OCI-LY1 (cell line): Measurements from ENCODE around the gene RPL11.

Source experiments
- H2AFZ ChIP-seq: fragments of 200-600 bp; sonication (generic), shearing (Covaris generic); 2 replicates; pipeline ENCODE4 v1.6.0; 2014; ENCODE audit warnings: antibody characterized with exemption, mild to moderate bottlenecking, low read length
- H3F3A ChIP-seq: fragments of 200-600 bp; sonication (generic), shearing (Covaris generic); 2 replicates; pipeline ENCODE4 v1.6.0; 2014; ENCODE audit warnings: mild to moderate bottlenecking, antibody characterized with exemption, low read length, moderate library complexity; ENCODE audit not compliant: insufficient read depth
- H3K27ac ChIP-seq: fragments of 200-600 bp; sonication (generic); 2 replicates; pipeline ENCODE4 v1.5.1; 2014; ENCODE audit warnings: low read length, mixed run types, mild to moderate bottlenecking, low read depth; ENCODE audit not compliant: poor library complexity, severe bottlenecking
- H3K27me3 ChIP-seq: fragments of 200-600 bp; sonication (generic); 2 replicates; pipeline ENCODE4 v1.6.0; 2014; ENCODE audit warnings: antibody characterized with exemption, mild to moderate bottlenecking, low read length, moderate library complexity; ENCODE audit not compliant: insufficient read depth
- H3K36me3 ChIP-seq: fragments of 200-600 bp; sonication (generic); 2 replicates; pipeline ENCODE4 v1.6.1; 2014; ENCODE audit warnings: mild to moderate bottlenecking, antibody characterized with exemption, low read length, moderate library complexity, mixed read lengths; ENCODE audit not compliant: insufficient read depth
- H3K4me1 ChIP-seq: fragments of 200-600 bp; sonication (generic); 2 replicates; pipeline ENCODE4 v1.5.1; 2014; ENCODE audit warnings: mild to moderate bottlenecking, low read length, moderate library complexity; ENCODE audit not compliant: insufficient read depth, severe bottlenecking
- H3K4me2 ChIP-seq: fragments of 200-600 bp; sonication (generic), shearing (Covaris generic); 2 replicates; pipeline ENCODE4 v1.6.1; 2014; ENCODE audit warnings: low read length
- H3K4me3 ChIP-seq: fragments of 200-600 bp; sonication (generic); 2 replicates; pipeline ENCODE4 v1.5.1; 2014; ENCODE audit warnings: low read length, low read depth, mild to moderate bottlenecking, mixed read lengths; ENCODE audit not compliant: poor library complexity, severe bottlenecking
- H3K79me2 ChIP-seq: fragments of 200-600 bp; shearing (Covaris generic); 2 replicates; pipeline ENCODE4 v1.6.1; 2016; ENCODE audit warnings: mixed run types, low read length, mixed read lengths; ENCODE audit not compliant: insufficient read depth
- H3K9ac ChIP-seq: fragments of 200-600 bp; sonication (generic), shearing (Covaris generic); 2 replicates; pipeline ENCODE4 v1.6.1; 2014; ENCODE audit warnings: mild to moderate bottlenecking, low read length, mixed read lengths
- H3K9me2 ChIP-seq: fragments of 200-600 bp; sonication (generic), shearing (Covaris generic); 2 replicates; pipeline ENCODE4 v1.6.1; 2014; ENCODE audit warnings: low read depth, mild to moderate bottlenecking, low read length, mixed read lengths
- H3K9me3 ChIP-seq: fragments of 200-600 bp; shearing (Covaris generic); 2 replicates; pipeline ENCODE4 v1.6.1; 2014; ENCODE audit warnings: low read length, mixed read lengths
- H4K20me1 ChIP-seq: fragments of 200-600 bp; sonication (generic), shearing (Covaris generic); 2 replicates; pipeline ENCODE4 v1.6.0; 2016; ENCODE audit warnings: mild to moderate bottlenecking, low read length; ENCODE audit not compliant: insufficient read depth
- CTCF ChIP-seq: fragments of 200-600 bp; sonication (generic), shearing (Covaris generic); IDR thresholded peaks from 2 replicates; pipeline ENCODE4 v1.5.1; 2017; ENCODE audit warnings: mild to moderate bottlenecking, antibody characterized with exemption, low read length, moderate library complexity, mixed read lengths
- EZH2 ChIP-seq: fragments of 200-600 bp; sonication (generic), shearing (Covaris generic); IDR thresholded peaks from 2 replicates; pipeline ENCODE4 v1.8.0; 2017; ENCODE audit warnings: borderline replicate concordance, mixed run types, mild to moderate bottlenecking, antibody characterized with exemption, low read length, moderate library complexity, mixed read lengths

The RPL11 gene

GRCh38 chr1:23661887-23662286 is 29.7 kb upstream of the RPL11 start:
- Histone ChIP-seq H3K79me2 (no peaks in the 10 kb centered on the region), H3K27ac (no peak overlapping the region), H3K9me3 (no peaks in the 10 kb centered on the region), H3K4me2 (no peak overlapping the region), H3K27me3 (no peaks in the 10 kb centered on the region), H3K36me3 (no peaks in the 10 kb centered on the region), H3K4me3 (no peak overlapping the region), H3F3A (no peaks in the 10 kb centered on the region), H4K20me1 (no peaks in the 10 kb centered on the region), H3K9ac (no peak overlapping the region), H3K4me1 (peaks cover 8% of the 10 kb centered on the region), H3K9me2 (no peaks in the 10 kb centered on the region), H2AFZ (no peak overlapping the region)
- TF ChIP-seq EZH2 (no peak), CTCF (no peak)

GRCh38 chr1:23664837-23665795 is 26.5 kb upstream of the RPL11 start:
- Histone ChIP-seq H3K9me2 (no peaks in the 10 kb centered on the region), H3K4me1 (peaks cover 8% of the 10 kb centered on the region), H3K9me3 (no peaks in the 10 kb centered on the region), H3K9ac (peak overlapping the region; percentile 36; the same call in 1 of the 2 replicates), H3K4me3 (no peak overlapping the region), H4K20me1 (no peaks in the 10 kb centered on the region), H3K36me3 (no peaks in the 10 kb centered on the region), H3F3A (no peaks in the 10 kb centered on the region), H3K27ac (no peak overlapping the region), H3K4me2 (no peak overlapping the region), H2AFZ (peak overlapping the region; percentile 31), H3K79me2 (no peaks in the 10 kb centered on the region), H3K27me3 (no peaks in the 10 kb centered on the region)
- TF ChIP-seq CTCF (peak; percentile 60), EZH2 (no peak)

- H3F3A ChIP-seq = no peaks in the 10 kb centered on the region
- H2AFZ ChIP-seq = no peak overlapping the region
- H3K4me3 ChIP-seq = no peak overlapping the region
- no peaks in the 10 kb centered on the region for H3K9me3 ChIP-seq
- H3K4me2 ChIP-seq = no peak overlapping the region
- no peaks in the 10 kb centered on the region for H3K9me2 ChIP-seq
- no peaks in the 10 kb centered on the region for H3K36me3 ChIP-seq
- H3K27me3 ChIP-seq = no peaks in the 10 kb centered on the region
- peaks cover 8% of the 10 kb centered on the region for H3K4me1 ChIP-seq
- H3K9ac ChIP-seq = no peak overlapping the region
- H4K20me1 ChIP-seq = no peaks in the 10 kb centered on the region
- TF ChIP-seq EZH2 (no peak), CTCF (no peak)
- H3K79me2 ChIP-seq = no peaks in the 10 kb centered on the region
- no peak overlapping the region for H3K27ac ChIP-seq
Observed at GRCh38 chr1:23667411-23667810, 24.2 kb upstream of the RPL11 start.
